Airway epithelial cell (primary cell): ENCODE measurements around the gene RNF224. TPM values are rescaled to one million over a fixed set of nuclear protein-coding genes. Genes with fewer than 3 reads are reported as not detected.

Experiments used
- total RNA-seq: library from RNA; depleted of rRNA; stranded (reverse); fragments of >200 nt; gene quantifications from 2 replicates; pipeline ENCODE4 v1.2.3, GENCODE V29; 2015

Gene RNF224
- 0.35 and 0.70 TPM in 2 replicates for total RNA-seq

GRCh38 chr9:137227054-137227852 lies at the start of gene RNF224:
RNF224 (plus strand) TSS chr9:137227502; CDS start chr9:137228336, 834 bp downstream.

GRCh38 chr9:137188490-137189296 lies 38.6 kb upstream of the RNF224 start, which contains the start of the genes ANAPC2 and SSNA1:
ANAPC2 (minus strand) TSS chr9:137188560; CDS start chr9:137188532, 28 bp downstream.
SSNA1 (plus strand) TSS chr9:137188676; CDS start chr9:137188727, 51 bp downstream.

DNA sequence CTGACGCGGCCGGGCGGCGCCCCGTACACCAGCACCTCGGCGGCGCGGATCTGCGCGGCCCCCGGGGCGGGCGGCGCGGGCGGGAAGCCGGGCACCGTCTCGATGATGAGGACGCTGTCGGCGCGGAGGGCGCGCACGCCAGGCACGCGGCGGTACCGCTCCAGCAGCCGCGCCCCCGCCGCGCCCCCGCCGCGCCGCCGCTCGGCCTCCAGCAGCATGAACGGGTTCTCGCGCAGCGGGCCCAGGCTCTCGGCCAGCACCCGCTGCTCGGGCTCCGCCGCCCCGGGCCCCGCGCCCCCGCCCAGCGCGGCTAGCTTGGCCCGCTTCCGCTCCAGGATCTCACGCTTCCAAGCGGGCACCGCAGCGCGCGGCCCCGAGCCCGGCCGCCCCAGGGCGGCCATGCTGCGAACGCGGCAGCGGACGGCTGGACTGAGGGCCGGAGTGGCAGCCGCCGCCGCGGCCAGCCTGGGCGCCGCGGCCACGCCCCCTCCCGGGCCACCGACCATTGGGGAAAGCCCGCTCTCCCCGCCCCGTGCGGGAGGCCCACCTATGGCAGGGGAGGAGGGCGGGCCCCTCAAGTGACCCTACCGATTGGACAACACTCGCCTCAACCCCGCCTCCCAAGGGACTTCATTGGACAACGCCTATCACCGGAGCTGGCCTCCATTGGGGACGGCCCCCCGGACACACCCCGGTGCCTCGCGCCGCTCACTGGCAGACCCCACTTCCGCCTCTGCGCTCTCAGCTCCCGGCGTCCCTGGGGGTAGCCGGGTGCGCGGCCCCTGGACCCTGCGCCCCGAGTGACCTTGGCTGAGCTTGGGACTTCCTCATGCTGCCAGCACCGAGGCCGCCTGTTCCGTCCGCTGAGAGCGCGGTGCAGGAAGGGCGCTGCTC lies 26.7 kb upstream of the RNF224 start, which contains the start of gene TPRN:
Gene TPRN (minus strand): TSS at position 431 of the 894 bp plus-strand sequence. CDS start 30 bp downstream, at position 401.

DNA sequence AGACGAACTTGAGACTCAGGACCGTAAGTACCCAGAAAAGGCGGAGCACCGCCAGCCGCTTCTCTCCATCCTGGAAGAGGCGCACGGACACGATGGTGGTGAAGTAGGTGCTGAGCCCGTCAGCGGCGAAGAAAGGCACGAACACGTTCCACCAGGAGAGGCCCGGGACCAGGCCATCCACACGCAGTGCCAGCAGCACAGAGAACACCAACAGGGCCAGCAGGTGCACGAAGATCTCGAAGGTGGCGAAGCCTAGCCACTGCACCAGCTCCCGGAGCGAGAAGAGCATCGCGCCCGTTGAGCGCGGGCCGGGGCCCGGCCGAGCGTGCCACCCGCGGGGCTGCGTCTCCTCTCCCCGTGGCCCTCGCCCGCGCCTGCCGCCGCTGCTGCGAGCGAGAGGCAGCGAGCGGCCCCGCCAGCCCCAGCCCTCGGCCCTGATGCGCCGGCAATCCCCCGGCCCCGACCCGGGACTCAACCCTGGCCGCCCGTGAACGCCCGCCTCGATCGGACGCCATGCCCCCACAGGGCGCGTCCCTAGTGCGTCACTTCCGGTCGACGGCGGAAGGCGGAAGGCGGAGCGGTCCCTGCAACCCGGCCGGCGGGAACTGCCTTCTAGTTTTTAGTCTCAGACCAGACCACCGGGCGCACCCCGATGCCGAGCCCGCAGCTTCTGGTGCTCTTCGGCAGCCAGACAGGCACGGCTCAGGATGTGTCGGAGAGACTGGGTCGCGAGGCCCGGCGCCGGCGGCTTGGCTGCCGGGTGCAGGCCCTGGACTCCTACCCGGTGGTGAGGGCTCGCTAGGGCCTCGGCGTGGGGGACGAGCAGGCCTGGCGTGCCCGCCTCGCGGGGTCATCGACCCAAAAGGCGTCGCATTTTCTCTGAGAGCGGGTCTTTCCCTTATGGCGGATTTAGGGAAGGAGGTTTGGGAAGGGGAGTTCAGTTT lies 21.9 kb upstream of the RNF224 start, which contains the start of the genes NDOR1 and TMEM203:
Gene NDOR1 (plus strand): TSS at position 575 of the 944 bp plus-strand sequence. CDS start 78 bp downstream, at position 653.
Gene TMEM203 (minus strand): TSS at position 523 of the 944 bp plus-strand sequence. CDS start 234 bp downstream, at position 289.

DNA sequence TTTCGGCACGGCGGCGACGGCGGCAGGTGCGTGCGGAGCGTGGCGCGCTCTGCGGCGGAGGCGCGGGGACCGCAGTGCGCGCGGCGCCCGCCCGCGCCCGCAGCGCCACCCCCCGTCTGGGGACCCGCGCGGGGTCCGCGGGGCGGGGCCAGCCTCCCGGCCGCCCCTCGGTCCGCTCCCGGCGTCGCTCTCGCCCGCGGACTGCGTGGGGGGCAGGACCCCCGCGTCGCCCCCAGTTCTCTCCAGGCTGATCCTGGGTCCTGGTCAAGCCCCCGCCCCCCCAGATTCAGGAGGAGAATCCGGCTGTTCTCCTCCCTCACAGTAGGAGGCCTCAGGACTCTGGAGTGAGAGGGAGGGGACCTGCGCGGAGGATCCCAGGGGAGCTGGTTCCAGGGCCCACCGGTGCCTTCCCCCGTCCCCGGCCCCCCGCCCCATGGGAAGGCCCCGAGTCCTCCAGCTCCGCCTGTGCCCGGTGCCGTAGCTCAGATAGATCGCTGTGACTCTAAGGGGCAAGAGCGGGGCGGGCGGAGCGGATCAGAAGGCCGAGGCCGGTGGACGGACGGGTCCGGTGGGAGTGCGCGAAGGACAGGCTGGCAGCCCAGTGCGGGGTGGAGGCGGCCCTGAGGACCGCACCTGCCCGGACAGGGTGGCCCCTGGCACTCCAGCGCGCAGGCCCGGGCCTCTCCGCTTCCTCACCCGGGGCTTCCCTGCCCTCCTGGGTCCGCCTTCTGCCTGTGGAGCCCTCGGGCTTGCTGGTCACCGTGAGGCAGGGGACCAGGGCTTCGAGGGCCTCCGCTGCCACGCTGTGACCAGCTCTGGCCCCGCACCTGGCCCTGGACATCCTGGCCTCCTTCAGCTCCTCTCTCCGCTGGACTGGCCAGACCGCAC lies 4.9 kb upstream of the RNF224 start, which contains the start of gene RNF208:
Gene RNF208 (minus strand): TSS at position 51 of the 888 bp plus-strand sequence. CDS start 1,028 bp downstream, outside the sequence.

GRCh38 chr9:137224830-137225694 lies 2.2 kb upstream of the RNF224 start, which contains the start of gene CYSRT1:
CYSRT1 (plus strand) TSS chr9:137225174; CDS start chr9:137225622, 448 bp downstream.

DNA sequence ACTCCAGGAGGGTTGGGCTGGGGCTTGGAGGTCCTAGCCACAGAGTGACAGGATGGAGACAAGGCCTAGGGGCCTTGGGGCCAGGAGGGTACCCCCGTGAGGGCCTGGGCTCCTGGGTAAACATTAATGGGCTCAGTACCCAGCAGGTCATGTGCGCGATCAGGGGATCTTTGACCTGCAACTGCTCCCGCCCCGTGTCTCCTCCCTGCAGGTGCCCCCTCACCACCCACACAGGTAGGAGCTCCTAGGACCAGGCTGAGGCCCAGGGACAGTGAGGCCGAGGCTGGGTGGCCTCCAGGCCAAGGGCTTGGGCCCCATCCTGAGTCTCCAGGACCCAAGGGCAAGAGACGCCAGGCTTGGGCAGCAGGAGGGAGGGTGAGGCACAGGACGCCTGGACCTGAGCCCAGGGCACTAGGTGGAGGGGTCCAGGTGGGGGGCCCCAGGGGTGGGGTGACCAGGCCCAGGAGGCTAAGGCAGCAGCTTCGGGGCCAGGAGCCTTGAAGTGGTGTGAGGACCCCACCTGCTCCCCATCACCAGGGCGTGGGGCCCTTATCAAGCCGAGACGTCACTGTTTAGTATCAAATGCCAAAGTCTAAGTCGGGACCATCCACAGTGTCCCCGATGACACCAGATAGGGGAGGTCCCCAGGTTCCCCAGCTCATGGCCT lies 3.5 kb downstream of the RNF224 start, which contains the start of gene SLC34A3:
Gene SLC34A3 (plus strand): TSS at position 197 of the 667 bp plus-strand sequence. CDS start 802 bp downstream, outside the sequence.

GRCh38 chr9:137240841-137241489 lies 13.7 kb downstream of the RNF224 start, which contains the start of gene TUBB4B:
TUBB4B (plus strand) TSS chr9:137241287; CDS start chr9:137241361, 74 bp downstream.

DNA sequence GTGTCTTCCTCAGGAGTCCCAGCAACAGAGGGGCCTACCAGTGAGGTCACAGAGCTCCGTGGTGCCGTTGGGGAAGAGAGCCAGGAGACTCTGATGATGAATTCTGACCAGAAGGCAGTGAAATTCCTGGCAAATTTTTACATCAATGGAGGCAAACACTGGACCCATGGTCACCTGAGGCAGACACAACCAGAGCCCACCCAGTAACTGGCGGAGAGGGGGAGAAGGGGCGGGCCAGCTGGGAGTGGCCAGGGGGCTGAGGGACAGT lies 23.8 kb downstream of the RNF224 start, which contains the start of gene STPG3:
Gene STPG3 (plus strand): TSS at position 93 of the 268 bp plus-strand sequence. CDS start 1 bp downstream, at position 94.

GRCh38 chr9:137254624-137255447 lies 27.5 kb downstream of the RNF224 start, which contains the start of gene NELFB:
NELFB (plus strand) TSS chr9:137255327.

GRCh38 chr9:137277329-137278041 lies 50.2 kb downstream of the RNF224 start, which contains the start of gene TOR4A:
TOR4A (plus strand) TSS chr9:137277726; CDS start chr9:137278690, 964 bp downstream.

